ENCODE measurements around the gene RNF123. TPM values are rescaled to one million over a fixed set of nuclear protein-coding genes. Genes with fewer than 3 reads are reported as not detected.

The RNF123 gene
- polyA plus RNA-seq, 1 of the 3 experiments (the other 2 are of a cell fraction) = 48.1 TPM

- H3K4me1 ChIP-seq (ENCODE audit: control insufficient read depth in 1 of 2, insufficient read depth in 2 of 2, low read depth in 1 of 2, low read length in 1 of 2) = no peaks in the 10 kb centered on the region
- H3K27me3 ChIP-seq (ENCODE audit: insufficient read depth) = no peaks in the 10 kb centered on the region
- H3K4me2 ChIP-seq = no peak overlapping the region
- 0 out of 2 replicates have a peak, but pooled peaks cover 2% of the 10 kb centered on the region for H3K9me2 ChIP-seq
- 91% methylated on average over 1 of the region's 1 CpG for WGBS (ENCODE audit: low lambda C conversion rate)
- POLR2A ChIA-PET = no interaction called here
- H3K9ac ChIP-seq = no peak overlapping the region
- peaks cover 80% of the 10 kb centered on the region for H4K20me1 ChIP-seq (ENCODE audit: insufficient read depth)
- no peak for TF ChIP-seq SIN3A (IDR thresholded peaks at IDR 0.05; ENCODE audit: borderline replicate concordance, low read depth, low read length)
- TF ChIP-seq MXI1 (IDR thresholded peaks at IDR 0.05; ENCODE audit: low read depth, low read length) = no peak
- H3F3A ChIP-seq (replicated peaks; ENCODE audit: insufficient read depth) = no peaks in the 10 kb centered on the region
- H3K36me3 ChIP-seq (replicated peaks in 1 of 2; ENCODE audit: control insufficient read depth in 1 of 2, insufficient read depth in 2 of 2, low read length in 1 of 2) = peaks cover 0 to 3% of the 10 kb centered on the region in 2 experiments
- DNase-seq = no peak
- H3K9me3 ChIP-seq = no peaks in the 10 kb centered on the region
- CTCF ChIA-PET = interaction anchor here (1.0 to 1.4 kb wide), 4 partner anchors 14 to 83 kb away, joined by 3 to 6 read pairs (median 4); partner anchors contain the start of genes AMIGO3 and CDHR4
- H3K27ac ChIP-seq (ENCODE audit: low read depth in 2 of 2, low read length in 1 of 2) = no peak overlapping the region
- H2AFZ ChIP-seq (ENCODE audit: low read depth) = no peak overlapping the region
- H3K4me3 ChIP-seq (ENCODE audit: low read depth in 2 of 2, low read length in 1 of 2) = no peak overlapping the region
- peaks cover 97% of the 10 kb centered on the region for H3K79me2 ChIP-seq (ENCODE audit: insufficient read depth)
Measured at GRCh38 chr3:49756036-49756435, 66.7 kb downstream of the RNF123 start.

GRCh38 chr3:49757197-49757596 lies 67.8 kb downstream of the RNF123 start:
- H3K4me1 ChIP-seq (ENCODE audit: control insufficient read depth in 1 of 2, insufficient read depth in 2 of 2, low read depth in 1 of 2, low read length in 1 of 2) = no peaks in the 10 kb centered on the region
- H3K9me2 ChIP-seq = 0 out of 2 replicates have a peak, but pooled peaks cover 2% of the 10 kb centered on the region
- H3K27ac ChIP-seq (ENCODE audit: low read depth in 2 of 2, low read length in 1 of 2) = no peak overlapping the region
- no peak overlapping the region for H3K4me3 ChIP-seq (ENCODE audit: low read depth in 2 of 2, low read length in 1 of 2)
- peaks cover 97% of the 10 kb centered on the region for H3K79me2 ChIP-seq (ENCODE audit: insufficient read depth)
- H2AFZ ChIP-seq (ENCODE audit: low read depth) = no peak overlapping the region
- DNase-seq = no peak
- TF ChIP-seq TEAD4 (IDR thresholded peaks at IDR 0.05; ENCODE audit: borderline replicate concordance, insufficient read depth) = no peak
- TF ChIP-seq SMC3 (IDR thresholded peaks at IDR 0.05; ENCODE audit: low read depth, low read length) = no peak
- no peak for TF ChIP-seq IRF3 (IDR thresholded peaks at IDR 0.05; ENCODE audit: low read depth, low read length)
- TF ChIP-seq MEF2A (IDR thresholded peaks at IDR 0.05; ENCODE audit: borderline replicate concordance, low read depth) = no peak
- no peak for TF ChIP-seq GABPA (IDR thresholded peaks at IDR 0.05; ENCODE audit: low read depth)
- TF ChIP-seq ELF1 (IDR thresholded peaks at IDR 0.05) = no peak
- no peak for TF ChIP-seq CHD2 (IDR thresholded peaks at IDR 0.05; ENCODE audit: low read length, partially characterized antibody)
- no peak for TF ChIP-seq ZBTB33 (IDR thresholded peaks at IDR 0.05; ENCODE audit: borderline replicate concordance, low read depth)
- no peak for TF ChIP-seq MAX (IDR thresholded peaks at IDR 0.05; ENCODE audit: low read depth)
- no peak for TF ChIP-seq PBX3 (IDR thresholded peaks at IDR 0.05)
- no peaks in the 10 kb centered on the region for H3K9me3 ChIP-seq
- ChIA-PET CTCF (no interaction called here), POLR2A (no interaction called here)
- peaks cover 74% of the 10 kb centered on the region for H4K20me1 ChIP-seq (ENCODE audit: insufficient read depth)
- H3K27me3 ChIP-seq (ENCODE audit: insufficient read depth) = no peaks in the 10 kb centered on the region
- H3F3A ChIP-seq (replicated peaks; ENCODE audit: insufficient read depth) = no peaks in the 10 kb centered on the region
- H3K9ac ChIP-seq = no peak overlapping the region
- peaks cover 0 to 3% of the 10 kb centered on the region in 2 experiments for H3K36me3 ChIP-seq (replicated peaks in 1 of 2; ENCODE audit: control insufficient read depth in 1 of 2, insufficient read depth in 2 of 2, low read length in 1 of 2)
- 86% methylated on average over 2 of the region's 2 CpGs for WGBS (ENCODE audit: low lambda C conversion rate)
- no peak overlapping the region for H3K4me2 ChIP-seq

Data from SK-N-SH (cell line).